Left renal cortex interstitium (tissue), 4 donors: ENCODE measurements around the gene PRKCH. TPM values are rescaled to one million over a fixed set of nuclear protein-coding genes. Genes with fewer than 3 reads are reported as not detected.

Experiments
- DNase-seq, 4 donors: peaks; one replicate each; pipeline ENCODE4 v3.0.0-alpha.2; 2013; ENCODE audit warnings: low read depth in 4 of 4, low spot score in 2 of 4, missing footprints in 1 of 4
- polyA plus RNA-seq, 4 donors: library from polyadenylated mRNA; unstranded; fragments of 120-200 nt; gene quantifications; one replicate each; pipeline ENCODE4 v1.2.1, GENCODE V29; 2013; ENCODE audit not compliant: insufficient read length in 4 of 4

Gene PRKCH
- polyA plus RNA-seq, 4 donors, result 14.3 to 20.1 (median 16.6) TPM

DNA sequence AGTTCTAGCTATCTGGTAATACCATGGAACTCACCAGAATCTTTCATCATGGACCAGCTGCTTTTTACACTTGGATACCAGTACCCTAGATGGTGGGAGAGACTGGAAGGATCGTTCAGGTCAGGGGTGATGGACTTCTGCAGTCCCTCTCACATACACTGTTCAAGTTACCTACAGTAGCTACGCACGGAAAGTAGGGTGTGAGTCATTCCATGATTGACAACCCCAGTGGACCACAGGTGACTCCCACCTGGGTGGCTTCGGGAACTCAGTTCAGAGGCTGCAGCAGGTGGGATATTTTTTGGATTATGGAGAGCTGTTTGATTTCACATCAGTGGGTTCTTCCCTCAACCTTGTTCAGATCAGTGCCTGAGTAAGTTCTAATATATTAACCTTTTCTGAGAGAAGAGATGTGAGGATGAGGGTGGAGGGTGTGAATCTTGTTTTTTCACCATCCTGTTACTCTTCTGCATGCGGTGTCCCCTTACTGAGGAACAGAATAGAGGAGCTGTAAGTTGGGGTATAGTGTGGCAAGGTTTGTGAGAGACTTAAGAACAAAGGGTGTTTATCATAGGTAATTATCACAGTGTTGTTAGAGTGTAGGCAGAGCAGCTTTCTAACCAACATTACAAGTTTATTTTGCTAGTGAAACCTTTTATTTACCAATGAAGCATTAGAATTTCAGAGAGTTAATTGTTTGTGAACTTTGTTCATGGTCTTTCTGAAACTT is 39.6 kb downstream of the PRKCH start:
- no peak for DNase-seq

DNA sequence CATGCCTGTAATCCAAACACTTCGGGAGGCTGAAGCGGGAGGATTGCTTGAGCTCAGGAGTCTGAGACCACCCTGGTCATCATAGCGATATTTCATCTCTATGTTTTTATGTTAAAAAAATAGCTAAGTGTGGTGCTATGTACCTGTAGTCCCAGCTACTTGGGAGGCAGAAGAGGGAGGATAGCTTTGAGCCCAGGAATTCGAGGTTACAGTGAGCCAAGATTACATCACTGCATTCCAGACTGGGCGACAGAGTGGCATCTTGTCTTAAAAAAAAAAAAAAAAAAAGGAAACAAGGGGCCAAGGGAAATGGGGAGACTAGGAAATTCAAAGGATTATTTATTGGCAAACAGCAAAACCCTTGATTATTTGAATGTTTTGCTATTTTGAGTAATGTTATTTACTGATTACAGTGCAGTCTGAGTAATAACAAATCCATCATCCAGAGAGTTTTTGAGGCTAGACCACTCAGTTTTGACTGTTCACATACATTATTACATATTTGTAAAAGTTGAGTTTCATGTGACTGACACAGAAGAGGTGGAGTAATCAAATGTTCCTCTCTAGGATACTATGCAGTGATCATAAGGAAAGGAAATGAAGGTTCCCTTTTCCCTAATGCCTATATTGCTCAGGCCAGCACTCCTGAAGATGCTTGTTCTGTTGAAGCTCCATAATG is 40.8 kb downstream of the PRKCH start:
- DNase-seq, result no peak

DNA sequence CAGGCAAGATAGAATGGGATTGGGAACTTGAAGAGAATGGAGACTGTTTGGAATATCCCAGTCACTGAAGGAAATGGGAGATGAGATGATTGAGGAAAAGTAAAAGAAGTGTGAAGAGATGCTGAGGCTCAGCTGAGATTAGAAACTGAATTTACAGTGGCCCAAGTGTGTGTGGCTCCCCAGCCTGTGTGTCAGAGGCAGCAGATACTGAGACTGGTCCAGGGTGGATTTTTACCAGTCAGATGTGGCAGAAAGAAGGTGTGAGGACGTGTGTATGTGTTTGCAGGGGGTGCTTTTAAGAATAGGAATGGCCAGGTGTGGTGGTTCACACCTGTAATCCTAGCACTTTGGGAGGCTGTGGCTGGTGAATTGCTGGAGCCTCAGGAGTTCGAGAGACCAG is 42.9 kb downstream of the PRKCH start:
- DNase-seq, result no peak

DNA sequence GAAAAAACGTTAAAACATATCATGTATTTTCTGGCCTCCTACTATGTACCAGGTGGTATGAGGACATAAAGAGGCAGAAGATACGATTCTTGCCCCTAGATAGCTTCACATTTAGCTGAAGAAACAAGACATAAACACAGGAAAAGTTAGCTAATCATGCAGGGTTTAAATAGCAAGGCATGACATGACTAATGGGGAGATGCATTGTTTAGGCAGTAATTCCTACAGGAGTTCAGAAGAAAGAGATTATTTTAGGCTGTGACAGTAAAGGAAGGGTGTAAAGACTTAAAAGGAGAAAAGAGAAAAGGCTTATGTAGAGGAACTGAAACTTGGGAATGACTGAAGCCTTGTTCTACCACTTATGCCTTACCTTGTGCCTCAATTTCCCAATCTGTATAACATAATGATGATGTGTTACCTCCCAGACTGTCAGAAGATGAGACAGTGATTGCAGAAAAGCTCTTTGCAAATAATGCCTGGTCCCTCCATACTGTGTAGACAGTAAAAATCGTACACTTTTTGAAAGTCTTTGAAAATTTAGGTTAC is 44.4 kb downstream of the PRKCH start:
- no peak for DNase-seq

DNA sequence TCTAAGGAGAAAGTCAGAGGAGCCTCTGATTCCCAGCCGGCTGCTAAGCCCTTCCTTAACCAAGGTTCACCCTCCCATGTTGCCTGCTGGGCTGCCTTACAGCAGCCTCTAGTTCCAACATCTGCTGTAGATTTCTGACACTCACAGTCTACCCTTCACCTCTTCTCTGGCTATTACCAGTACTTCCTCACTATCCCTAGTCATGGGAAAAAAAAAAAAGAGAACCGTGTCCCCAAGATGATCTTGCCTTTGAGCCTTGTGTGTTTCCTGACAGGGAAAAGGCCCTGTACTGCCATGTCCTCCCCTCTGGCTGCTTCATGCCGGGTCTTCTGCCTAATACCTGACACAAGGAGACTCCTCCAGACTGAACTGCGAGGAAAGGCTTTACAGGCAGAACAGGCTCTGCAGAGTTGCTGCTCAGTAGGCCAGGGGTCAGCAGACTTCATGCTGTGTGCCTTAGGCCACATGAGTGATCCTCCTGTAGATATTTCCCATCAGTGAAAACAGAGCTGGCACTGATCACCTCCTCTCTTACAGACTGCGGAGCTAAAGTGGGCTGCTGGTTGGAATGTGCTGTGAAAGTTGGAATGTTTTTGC is 46.8 kb downstream of the PRKCH start:
- DNase-seq, result no peak

DNA sequence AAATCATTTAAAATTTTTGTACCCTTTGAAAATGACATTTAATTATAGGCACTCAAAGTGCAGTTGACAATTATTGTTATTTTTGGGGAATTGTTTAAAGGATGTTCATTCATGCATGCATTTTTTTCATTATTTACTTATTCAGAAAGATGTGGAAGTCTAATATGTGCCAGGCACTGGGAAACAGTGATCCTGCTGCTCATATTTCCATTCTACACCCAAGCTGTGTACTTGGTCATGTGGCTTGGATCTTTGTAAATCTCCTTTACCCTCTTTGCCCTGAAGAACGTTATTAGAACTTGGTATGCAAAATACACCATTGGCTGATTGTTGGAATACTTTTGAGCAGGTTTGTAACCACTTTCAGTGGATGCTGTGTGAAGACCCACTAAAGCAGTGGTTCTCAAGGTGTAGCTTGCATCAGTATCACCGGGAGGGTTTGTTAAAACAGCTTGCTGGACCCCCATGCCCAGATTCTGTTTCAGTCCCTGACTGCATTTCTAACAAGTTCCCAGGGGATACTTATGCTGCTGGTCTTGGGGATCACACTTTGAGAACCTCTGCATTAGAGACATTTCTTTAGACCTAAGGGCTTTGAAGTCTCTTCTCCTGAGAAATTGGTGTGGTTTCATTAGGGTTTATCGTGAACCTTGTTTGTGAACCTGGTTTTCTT is 47.5 kb downstream of the PRKCH start:
- DNase-seq, result no peak

DNA sequence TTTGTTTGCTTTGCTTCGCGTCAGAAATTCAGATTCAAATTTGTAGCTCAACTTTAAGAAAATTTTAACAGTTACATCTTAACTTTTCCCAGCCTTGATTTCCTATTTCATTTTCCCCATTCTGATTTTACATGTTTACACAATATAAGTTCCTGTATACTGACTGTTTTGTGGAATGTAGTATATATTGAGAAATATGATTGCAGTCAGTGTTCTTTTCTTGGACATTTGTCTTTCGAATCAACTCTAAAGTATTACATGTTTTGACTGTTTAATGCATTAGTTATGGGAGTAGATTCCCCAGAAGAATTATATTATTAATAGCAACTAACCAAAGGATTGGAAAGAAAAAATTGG is 48.1 kb downstream of the PRKCH start:
- DNase-seq, result no peak

DNA sequence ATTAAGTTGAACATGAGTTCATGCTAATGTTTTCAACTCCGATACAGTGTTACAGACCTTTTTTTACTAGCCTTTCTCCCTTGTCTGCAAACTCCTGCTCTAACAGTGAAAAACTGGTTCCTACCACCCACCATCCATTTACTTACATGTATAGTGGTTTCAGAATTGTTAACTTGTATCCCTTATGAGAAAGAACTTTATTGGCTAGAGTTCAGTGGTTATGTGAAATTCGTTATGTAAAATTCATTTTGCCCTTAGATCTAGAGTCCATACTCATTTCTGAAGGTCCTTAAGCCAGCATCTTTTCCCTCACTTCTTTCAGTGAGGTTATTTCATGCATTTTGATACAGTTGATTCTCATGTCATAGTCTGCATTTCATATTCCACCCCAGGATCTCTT is 51.0 kb downstream of the PRKCH start:
- no peak for DNase-seq

DNA sequence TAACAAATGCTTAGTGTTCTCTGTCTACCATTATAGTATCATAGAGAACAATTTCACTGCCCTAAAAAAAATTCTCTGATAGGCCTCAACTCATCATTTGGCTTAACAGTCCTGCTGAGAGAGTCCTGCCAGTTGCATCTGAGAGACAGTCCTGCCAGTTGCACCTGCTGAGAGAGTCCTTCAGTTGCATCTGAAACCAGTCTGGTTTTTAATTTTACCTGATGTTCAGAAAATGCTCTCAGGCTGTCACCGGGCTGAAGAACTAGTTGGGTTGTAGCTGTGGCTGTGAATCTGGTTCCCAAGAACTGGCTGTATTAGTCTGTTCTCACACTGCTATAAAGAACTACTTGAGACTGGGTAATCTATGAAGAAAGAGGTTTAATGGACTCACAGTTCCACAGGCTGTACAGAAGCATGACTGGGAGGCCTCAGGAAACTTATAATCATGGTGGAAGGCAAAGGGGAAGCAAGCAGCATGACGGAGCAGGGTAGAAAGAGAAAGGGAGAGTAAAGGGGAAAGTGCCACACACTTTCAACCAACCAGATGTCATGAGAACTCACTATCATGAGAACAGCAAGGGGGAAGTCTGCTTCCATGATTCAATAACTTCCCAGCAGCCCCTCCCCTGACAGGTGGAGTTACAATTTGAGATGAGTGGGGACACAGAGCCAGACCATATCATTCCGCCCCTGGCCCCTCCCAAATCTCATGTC is 51.6 kb downstream of the PRKCH start:
- no peak for DNase-seq

DNA sequence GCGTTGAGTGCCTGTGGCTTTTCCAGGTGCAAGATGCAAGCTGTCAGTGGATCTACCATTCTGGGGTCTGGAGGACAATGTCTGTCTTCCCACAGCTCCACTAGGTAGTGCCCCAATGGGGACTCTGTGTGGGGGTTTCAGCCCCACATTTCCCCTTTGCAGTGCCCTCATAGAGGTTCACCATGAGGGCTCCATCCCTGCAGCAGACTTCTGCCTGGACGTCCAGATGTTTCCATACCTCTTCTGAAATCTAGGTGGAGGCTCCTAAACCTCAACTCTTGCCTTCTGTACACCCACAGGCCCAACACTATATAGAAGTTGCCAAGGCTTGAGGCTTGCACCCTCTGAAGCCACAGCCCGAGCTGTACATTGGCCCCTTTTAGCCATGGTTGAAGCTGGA is 52.9 kb downstream of the PRKCH start:
- DNase-seq, result no peak

DNA sequence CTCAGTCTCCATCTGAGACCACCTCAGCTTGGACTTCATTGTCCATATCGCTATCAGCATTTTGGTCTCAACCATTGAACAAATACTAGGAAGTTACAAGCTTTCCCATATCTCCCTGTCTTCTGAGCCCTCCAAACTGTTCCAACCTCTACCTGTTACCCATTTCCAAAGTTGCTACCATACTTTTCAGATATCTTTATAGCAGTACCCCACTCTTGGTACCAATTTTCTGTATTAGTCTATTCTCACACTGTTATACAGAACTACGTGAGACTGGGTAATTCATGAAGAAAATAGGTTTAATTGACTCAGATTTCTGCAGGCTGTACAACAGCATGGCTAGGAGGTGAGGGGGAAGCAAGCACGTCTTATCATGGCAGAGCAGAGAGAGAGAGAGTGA is 53.8 kb downstream of the PRKCH start:
- no peak for DNase-seq

DNA sequence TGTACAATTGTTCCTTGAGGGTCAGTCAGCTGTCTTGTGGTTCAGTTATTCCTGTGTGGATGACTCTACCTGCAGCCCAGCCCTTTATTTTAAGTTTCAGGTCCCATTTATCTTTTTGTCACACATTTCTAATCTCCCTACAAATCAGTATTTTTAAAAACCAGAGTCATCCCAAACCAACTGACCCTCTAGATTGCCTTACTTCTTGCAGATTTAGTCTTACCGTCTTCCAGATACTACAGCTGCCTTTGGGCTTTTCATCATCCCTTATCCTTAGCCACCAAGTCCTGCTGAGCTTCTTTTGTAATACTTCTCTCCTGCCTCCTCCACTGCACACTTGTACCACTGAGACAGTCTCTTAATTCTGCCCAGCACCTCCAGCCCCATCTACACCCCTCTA is 54.9 kb downstream of the PRKCH start:
- DNase-seq, result no peak

DNA sequence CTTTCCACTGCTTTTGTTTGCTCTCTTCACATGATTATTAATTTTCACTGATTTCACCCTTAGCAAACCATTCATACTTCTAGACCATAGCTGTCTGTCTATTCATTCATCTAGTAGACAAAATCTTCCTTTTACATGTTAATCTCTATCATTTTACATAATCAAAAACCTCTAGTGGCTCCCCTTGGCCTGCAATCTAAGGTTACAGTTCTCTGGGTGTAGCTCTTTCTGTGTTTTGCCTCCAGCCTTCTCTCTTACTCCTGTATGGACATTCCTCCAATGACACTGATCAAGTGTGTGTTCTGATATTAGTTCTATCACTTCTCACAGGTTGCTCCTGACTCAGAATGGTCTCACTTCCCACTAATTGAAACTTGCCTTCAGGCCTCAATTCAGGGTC is 56.4 kb downstream of the PRKCH start:
- DNase-seq, result no peak

DNA sequence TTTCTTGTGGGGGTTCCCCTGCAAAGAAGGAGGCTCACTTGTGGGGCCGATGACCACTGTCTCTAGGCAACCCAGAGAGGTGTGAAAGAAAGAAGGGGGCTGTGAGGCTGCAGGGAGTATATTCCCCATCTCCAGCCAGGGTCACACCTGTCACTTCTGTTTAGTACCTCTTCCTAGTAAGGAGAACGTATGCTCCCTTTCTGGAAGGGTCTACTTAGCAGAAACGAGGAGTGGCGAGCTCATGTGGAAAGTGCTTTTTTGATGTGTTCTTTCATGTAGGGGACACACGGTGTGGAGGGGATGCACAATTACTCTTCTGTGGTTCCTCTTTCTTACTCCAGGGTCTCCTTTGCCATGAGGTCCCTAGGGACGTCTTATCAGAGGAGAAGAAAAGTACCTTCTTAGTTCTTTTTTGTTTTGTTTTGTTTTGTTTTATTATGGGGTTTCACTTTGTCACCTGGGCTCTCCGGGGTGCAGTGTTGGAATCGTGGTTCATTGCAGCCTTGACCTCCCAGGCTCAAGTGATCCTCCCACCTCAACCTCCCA is 58.3 kb downstream of the PRKCH start:
- DNase-seq, result no peak

DNA sequence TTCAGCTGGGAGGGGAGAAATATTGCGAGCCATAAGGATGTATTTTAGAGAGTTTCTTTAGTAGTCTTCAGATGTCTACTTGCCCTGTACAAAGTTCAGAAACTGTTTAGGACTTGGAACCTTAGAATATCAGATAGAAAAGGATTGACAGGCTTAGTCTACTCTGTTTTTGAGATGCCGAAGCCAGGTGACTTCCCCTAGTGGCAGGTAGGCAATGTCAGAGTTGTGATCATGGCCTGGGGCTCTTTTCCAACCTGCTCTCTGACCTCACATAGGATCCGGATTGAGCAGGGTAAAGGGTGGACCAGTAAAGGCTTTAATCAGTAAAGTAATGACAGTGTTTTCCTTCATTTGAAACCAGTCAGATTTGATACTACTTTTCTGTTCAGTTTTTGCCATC is 59.6 kb downstream of the PRKCH start:
- DNase-seq, result no peak

DNA sequence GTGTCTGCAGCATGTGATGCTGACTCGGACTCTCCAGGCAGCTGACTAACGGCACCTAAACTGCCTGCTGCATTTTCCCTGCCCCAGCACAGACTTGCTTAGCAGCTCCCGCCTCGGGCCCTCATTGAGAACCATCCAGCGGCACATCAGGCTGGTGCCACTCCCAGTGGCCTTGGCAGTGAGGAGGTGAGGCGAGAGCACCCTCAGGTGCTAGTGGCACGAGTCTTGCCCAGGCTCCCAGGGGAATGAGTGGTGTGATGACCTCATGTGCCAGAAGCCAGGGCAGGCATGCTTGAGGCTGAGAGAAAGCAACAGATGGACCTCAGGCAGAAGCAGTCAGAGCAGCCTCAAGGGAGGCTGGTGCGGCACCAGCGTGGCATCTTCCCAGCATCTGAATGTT is 60.2 kb downstream of the PRKCH start:
- no peak for DNase-seq

DNA sequence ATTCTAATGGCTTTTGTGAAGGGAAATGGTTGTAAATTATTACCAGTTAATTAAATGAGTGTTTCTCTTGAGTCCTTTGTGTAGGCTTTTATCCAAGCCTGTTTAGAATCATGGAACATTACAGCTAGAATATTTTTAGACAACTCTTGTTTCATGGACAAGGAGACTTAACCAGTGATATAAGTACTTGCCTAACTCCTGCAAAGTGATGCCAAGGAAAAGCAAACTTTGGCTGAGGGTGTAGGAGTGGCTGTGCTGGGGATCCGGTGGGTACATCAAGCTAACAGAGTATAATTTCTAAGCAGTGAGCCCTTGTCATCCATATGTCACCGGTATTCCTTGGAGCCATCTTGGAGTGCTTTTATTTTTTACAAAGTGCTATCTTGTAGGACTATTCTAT is 61.5 kb downstream of the PRKCH start:
- DNase-seq, result no peak

DNA sequence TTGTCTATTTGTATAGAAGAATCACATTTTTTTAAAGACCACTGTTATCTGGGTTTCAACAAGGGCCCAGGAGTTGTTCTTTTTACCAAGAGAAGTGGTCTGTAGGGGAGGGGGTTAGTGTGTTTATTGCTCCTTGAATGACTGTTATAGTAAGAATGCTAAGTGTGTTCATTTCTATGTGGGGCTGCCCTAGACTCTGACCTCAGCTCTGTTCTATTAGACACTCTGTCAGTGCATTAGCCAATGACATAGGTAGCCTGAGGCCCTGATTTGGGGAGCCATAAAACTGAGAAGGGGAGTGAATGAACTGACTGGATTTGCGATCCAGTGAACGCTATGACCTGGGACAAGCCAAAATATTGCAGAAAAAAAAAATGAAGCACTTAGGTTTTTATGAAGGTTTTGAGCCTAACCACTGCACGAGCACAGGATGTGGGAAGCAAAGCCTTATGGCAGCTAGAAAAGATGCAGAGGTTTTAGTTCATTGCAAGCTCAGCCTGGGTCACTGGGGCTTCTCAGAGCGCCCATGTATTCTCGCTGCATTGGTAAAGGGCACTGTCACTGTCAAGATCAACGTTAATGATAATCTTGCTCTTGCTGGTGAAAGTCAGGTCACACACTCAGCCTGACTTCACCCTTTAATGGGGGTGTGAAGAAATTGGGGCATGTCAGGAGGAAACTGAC is 63.8 kb downstream of the PRKCH start:
- no peak for DNase-seq

DNA sequence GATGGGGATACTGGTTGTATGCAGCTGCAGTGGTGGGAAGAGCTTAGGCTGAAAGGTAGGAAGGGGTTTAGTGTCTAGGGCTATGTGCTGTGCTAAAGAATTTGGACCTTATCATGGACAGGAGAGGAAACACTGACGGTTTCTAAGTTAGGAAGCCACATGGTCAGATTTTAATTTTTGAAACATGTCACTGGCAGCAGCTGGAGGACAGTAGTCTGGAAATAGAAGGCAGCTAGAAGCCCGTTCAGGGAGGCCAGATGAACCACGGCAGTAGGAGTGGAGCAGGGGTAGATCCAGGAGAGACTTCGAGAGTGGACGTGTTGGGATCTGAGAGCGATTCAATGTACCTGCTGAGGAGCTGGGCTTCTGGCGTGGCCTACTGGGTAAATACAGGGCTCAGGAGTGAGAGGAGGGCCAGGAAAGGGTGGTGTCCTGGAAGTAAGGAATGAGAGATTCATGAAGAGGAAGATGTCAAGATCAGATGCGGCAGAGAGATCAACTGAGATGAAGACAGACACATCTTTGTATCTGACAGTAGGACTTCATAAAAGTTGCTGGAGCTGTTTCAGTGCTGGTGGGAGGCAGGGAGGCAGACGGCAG is 64.9 kb downstream of the PRKCH start:
- no peak for DNase-seq

DNA sequence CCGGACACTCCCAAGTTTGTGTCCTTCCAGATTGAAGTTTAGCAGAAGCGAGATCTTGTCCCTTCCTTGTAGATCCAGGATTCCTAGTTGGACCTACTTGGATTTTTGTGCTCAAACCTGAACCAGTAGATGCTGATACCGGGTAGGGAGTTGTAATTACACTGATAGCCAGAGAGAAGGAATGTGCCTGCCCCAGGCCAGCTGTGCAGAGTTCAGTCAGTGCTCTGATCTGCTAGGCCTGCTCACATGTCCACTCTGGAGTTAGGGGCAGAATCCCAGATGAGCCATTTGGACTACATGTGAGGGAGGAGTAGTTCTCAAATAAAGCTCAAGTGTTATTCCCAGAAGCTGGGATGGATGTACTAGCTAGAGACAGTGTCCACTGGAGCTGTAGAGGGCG is 65.7 kb downstream of the PRKCH start:
- no peak for DNase-seq
